GM19238 (cell line): ENCODE measurements around the gene ATP8A1.
"Not testable (repeated sequence)": the region's sequence is repeated elsewhere in the genome, so short reads cannot be mapped to it uniquely, and the experiment has no call there.

Experiments used
- DNase-seq: peaks from one replicate; pipeline ENCODE4 v3.0.0; 2011; ENCODE audit warnings: low spot score; ENCODE audit not compliant: insufficient read length

Gene ATP8A1

GRCh38 chr4:42510225-42510624, 146.7 kb downstream of the ATP8A1 start:
- no peak for DNase-seq

- DNase-seq, result no peak
These were observed 155.1 kb downstream of the ATP8A1 start for GRCh38 chr4:42501624-42502401.

- no peak for DNase-seq
These were observed 158.9 kb downstream of the ATP8A1 start for GRCh38 chr4:42498040-42498439.

GRCh38 chr4:42497142-42497910, 159.6 kb downstream of the ATP8A1 start:
- no peak for DNase-seq

- no peak for DNase-seq
These were observed 163.9 kb downstream of the ATP8A1 start for GRCh38 chr4:42492962-42493361.

- no peak for DNase-seq
These were observed 166.9 kb downstream of the ATP8A1 start for GRCh38 chr4:42490015-42490414.

- peak; percentile 18 for DNase-seq
These were observed 167.8 kb downstream of the ATP8A1 start for GRCh38 chr4:42489095-42489494.

- no peak for DNase-seq
These were observed 168.4 kb downstream of the ATP8A1 start for GRCh38 chr4:42488554-42488953.

- no peak for DNase-seq
These were observed 168.8 kb downstream of the ATP8A1 start for GRCh38 chr4:42488114-42488513.

- DNase-seq, result no peak
These were observed 169.7 kb downstream of the ATP8A1 start for GRCh38 chr4:42487230-42487629.

- not testable (repeated sequence) for DNase-seq
These were observed 170.7 kb downstream of the ATP8A1 start for GRCh38 chr4:42486156-42486555.

GRCh38 chr4:42484630-42485029, 172.3 kb downstream of the ATP8A1 start:
- DNase-seq, result no peak

GRCh38 chr4:42483426-42484379, 173.2 kb downstream of the ATP8A1 start:
- no peak for DNase-seq

- no peak for DNase-seq
These were observed 174.2 kb downstream of the ATP8A1 start for GRCh38 chr4:42482516-42483327.

- DNase-seq, result no peak
These were observed 176.2 kb downstream of the ATP8A1 start for GRCh38 chr4:42480717-42481116.

- no peak for DNase-seq
These were observed 176.6 kb downstream of the ATP8A1 start for GRCh38 chr4:42480281-42480680.

GRCh38 chr4:42478946-42479345, 178.0 kb downstream of the ATP8A1 start:
- DNase-seq, result no peak

- no peak for DNase-seq
These were observed 178.4 kb downstream of the ATP8A1 start for GRCh38 chr4:42478509-42478908.

GRCh38 chr4:42474406-42474805, 182.5 kb downstream of the ATP8A1 start:
- DNase-seq, result no peak

GRCh38 chr4:42473071-42473684, 183.7 kb downstream of the ATP8A1 start:
- DNase-seq, result no peak
